KMS-11 (cell line): ENCODE results near the gene VAT1L.

Source experiments
- H2AFZ ChIP-seq: fragments of 200-600 bp; sonication (generic); 2 replicates; pipeline ENCODE4 v1.6.1; 2016; ENCODE audit warnings: antibody characterized with exemption, mixed run types, low read depth
- H3K27ac ChIP-seq: fragments of 200-600 bp; sonication (generic); 2 replicates; pipeline ENCODE4 v1.6.1; 2016; ENCODE audit warnings: mild to moderate bottlenecking, mixed run types
- H3K27me3 ChIP-seq: fragments of 200-600 bp; sonication (generic); 2 replicates; pipeline ENCODE4 v1.6.1; 2017; ENCODE audit warnings: mild to moderate bottlenecking, low read depth, mixed run types, moderate library complexity; ENCODE audit not compliant: insufficient read depth
- H3K36me3 ChIP-seq: fragments of 200-600 bp; sonication (generic); 2 replicates; pipeline ENCODE4 v1.6.1; 2017; ENCODE audit warnings: mild to moderate bottlenecking, mixed run types; ENCODE audit not compliant: insufficient read depth
- H3K4me1 ChIP-seq: fragments of 200-600 bp; sonication (generic); 2 replicates; pipeline ENCODE4 v1.6.1; 2016; ENCODE audit warnings: mild to moderate bottlenecking, low read depth, mixed run types; ENCODE audit not compliant: poor library complexity, severe bottlenecking
- H3K4me2 ChIP-seq: fragments of 200-600 bp; sonication (generic); 2 replicates; pipeline ENCODE4 v1.7.0; 2016; ENCODE audit warnings: mild to moderate bottlenecking, mixed run types
- H3K4me3 ChIP-seq: fragments of 200-600 bp; sonication (generic); IDR thresholded peaks from 2 replicates; pipeline ENCODE4 v1.6.1; 2017; ENCODE audit warnings: low read depth, low read length, mixed read lengths; ENCODE audit not compliant: insufficient read depth
- H3K79me2 ChIP-seq: fragments of 200-600 bp; sonication (generic); 2 replicates; pipeline ENCODE4 v1.6.1; 2016; ENCODE audit warnings: low read depth, mixed run types; ENCODE audit not compliant: insufficient read depth
- H3K9ac ChIP-seq: fragments of 200-600 bp; sonication (generic); 2 replicates; pipeline ENCODE4 v1.6.1; 2016; ENCODE audit warnings: mild to moderate bottlenecking, mixed run types
- H4K20me1 ChIP-seq: fragments of 200-600 bp; sonication (generic); 2 replicates; pipeline ENCODE4 v1.6.1; 2016; ENCODE audit warnings: mild to moderate bottlenecking, mixed run types; ENCODE audit not compliant: insufficient read depth
- CTCF ChIP-seq: fragments of 200-600 bp; sonication (generic); conservative IDR thresholded peaks from 2 replicates; pipeline ENCODE4 v1.6.1; 2017; ENCODE audit warnings: low read depth, mild to moderate bottlenecking, antibody characterized with exemption, low read length, moderate library complexity, mixed read lengths

Gene VAT1L

GRCh38 chr16:78022347-78023060 is 234.1 kb downstream of the VAT1L start, which contains the start of gene CLEC3A:
TSS of gene CLEC3A (plus strand) at chr16:78022548. CDS start at chr16:78022627, 79 bp downstream.
- no peak within 1 kb of the TSS for H3K9ac ChIP-seq
- no peak within 1 kb of the TSS for H3K27ac ChIP-seq
- no peak within 1 kb of the TSS for H3K4me3 ChIP-seq
- H3K27me3 ChIP-seq, result no peaks in the 10 kb centered on the region
- H4K20me1 ChIP-seq, result no peaks in the 10 kb centered on the region
- TF ChIP-seq CTCF, result no peak
- H3K4me2 ChIP-seq, result no peak within 1 kb of the TSS
- H2AFZ ChIP-seq, result no peak within 1 kb of the TSS
- H3K4me1 ChIP-seq, result no peaks in the 10 kb centered on the region
- H3K36me3 ChIP-seq, result no peaks in the 10 kb centered on the region
- no peaks in the 10 kb centered on the region for H3K79me2 ChIP-seq

GRCh38 chr16:78024159-78024558 is 235.8 kb downstream of the VAT1L start:
- Histone ChIP-seq H3K4me1 (no peaks in the 10 kb centered on the region), H3K27ac (no peak overlapping the region), H4K20me1 (no peaks in the 10 kb centered on the region), H3K79me2 (no peaks in the 10 kb centered on the region), H3K4me2 (no peak overlapping the region), H3K9ac (no peak overlapping the region), H3K36me3 (no peaks in the 10 kb centered on the region), H3K4me3 (no peak overlapping the region), H2AFZ (no peak overlapping the region), H3K27me3 (no peaks in the 10 kb centered on the region)
- no peak for TF ChIP-seq CTCF

GRCh38 chr16:78025631-78026030 is 237.3 kb downstream of the VAT1L start:
- no peaks in the 10 kb centered on the region for H3K4me1 ChIP-seq
- no peaks in the 10 kb centered on the region for H4K20me1 ChIP-seq
- no peak overlapping the region for H3K27ac ChIP-seq
- H3K9ac ChIP-seq, result no peak overlapping the region
- no peaks in the 10 kb centered on the region for H3K27me3 ChIP-seq
- TF ChIP-seq CTCF, result no peak
- no peak overlapping the region for H3K4me2 ChIP-seq
- no peaks in the 10 kb centered on the region for H3K36me3 ChIP-seq
- no peak overlapping the region for H3K4me3 ChIP-seq
- H2AFZ ChIP-seq, result no peak overlapping the region
- H3K79me2 ChIP-seq, result no peaks in the 10 kb centered on the region

- TF ChIP-seq CTCF, result no peak
- no peak overlapping the region for H2AFZ ChIP-seq
These were observed 239.7 kb downstream of the VAT1L start for GRCh38 chr16:78028018-78028417.

More at GRCh38 chr16:78028018-78028417, 239.7 kb downstream of the VAT1L start:
- H3K4me3 ChIP-seq, result no peak overlapping the region
- no peak overlapping the region for H3K4me2 ChIP-seq
- H4K20me1 ChIP-seq, result no peaks in the 10 kb centered on the region
- H3K27me3 ChIP-seq, result no peaks in the 10 kb centered on the region
- H3K27ac ChIP-seq, result no peak overlapping the region
- no peaks in the 10 kb centered on the region for H3K4me1 ChIP-seq
- H3K79me2 ChIP-seq, result no peaks in the 10 kb centered on the region
- H3K36me3 ChIP-seq, result no peaks in the 10 kb centered on the region
- H3K9ac ChIP-seq, result no peak overlapping the region
